Astrocyte (in vitro differentiated cells and primary cell): ENCODE results near the gene GRM4.

Experiments
- EZH2 ChIP-seq: IDR thresholded peaks from 2 replicates; pipeline ENCODE4 v1.6.1; 2012; ENCODE audit warnings: mild to moderate bottlenecking, low read length, inconsistent platforms; ENCODE audit not compliant: insufficient read depth
- TF ChIP-seq, protein P1 (sequence below): IDR thresholded peaks from 2 replicates; pipeline ENCODE4 v1.5.1; 2011; ENCODE audit warnings: low read depth, mild to moderate bottlenecking, inconsistent platforms, low read length, moderate library complexity; ENCODE audit not compliant: insufficient read depth

- TF ChIP-seq, protein P1, sequence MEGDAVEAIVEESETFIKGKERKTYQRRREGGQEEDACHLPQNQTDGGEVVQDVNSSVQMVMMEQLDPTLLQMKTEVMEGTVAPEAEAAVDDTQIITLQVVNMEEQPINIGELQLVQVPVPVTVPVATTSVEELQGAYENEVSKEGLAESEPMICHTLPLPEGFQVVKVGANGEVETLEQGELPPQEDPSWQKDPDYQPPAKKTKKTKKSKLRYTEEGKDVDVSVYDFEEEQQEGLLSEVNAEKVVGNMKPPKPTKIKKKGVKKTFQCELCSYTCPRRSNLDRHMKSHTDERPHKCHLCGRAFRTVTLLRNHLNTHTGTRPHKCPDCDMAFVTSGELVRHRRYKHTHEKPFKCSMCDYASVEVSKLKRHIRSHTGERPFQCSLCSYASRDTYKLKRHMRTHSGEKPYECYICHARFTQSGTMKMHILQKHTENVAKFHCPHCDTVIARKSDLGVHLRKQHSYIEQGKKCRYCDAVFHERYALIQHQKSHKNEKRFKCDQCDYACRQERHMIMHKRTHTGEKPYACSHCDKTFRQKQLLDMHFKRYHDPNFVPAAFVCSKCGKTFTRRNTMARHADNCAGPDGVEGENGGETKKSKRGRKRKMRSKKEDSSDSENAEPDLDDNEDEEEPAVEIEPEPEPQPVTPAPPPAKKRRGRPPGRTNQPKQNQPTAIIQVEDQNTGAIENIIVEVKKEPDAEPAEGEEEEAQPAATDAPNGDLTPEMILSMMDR: no peak
- no peak for TF ChIP-seq EZH2
Measured at GRCh38 chr6:34172961-34173775, 27.3 kb upstream of the GRM4 start.
